Brain microvascular endothelial cell (primary cell): ENCODE measurements around the gene WWOX.

Experiments
- DNase-seq: peaks from one replicate; pipeline ENCODE4 v3.0.0-alpha.2; 2020
- H3K27ac ChIP-seq: fragments of 250-450 bp; sonication (Bioruptor Pico); 2 replicates; pipeline ENCODE4 v1.5.1; 2020; ENCODE audit warnings: mild to moderate bottlenecking, moderate library complexity
- H3K27me3 ChIP-seq: fragments of 250-450 bp; sonication (Bioruptor Pico); replicated peaks from 2 replicates; pipeline ENCODE4 v1.5.1; 2020; ENCODE audit warnings: mild to moderate bottlenecking
- H3K36me3 ChIP-seq: fragments of 250-450 bp; sonication (Bioruptor Pico); replicated peaks from 2 replicates; pipeline ENCODE4 v1.5.1; 2020; ENCODE audit warnings: mild to moderate bottlenecking
- H3K4me3 ChIP-seq: 2 replicates; pipeline ENCODE4 v1.5.1; 2011; ENCODE audit warnings: low read depth, mild to moderate bottlenecking, control low read depth, low read length, moderate library complexity
- in situ Hi-C: cut with HindIII; loops from 2 replicates; pipeline ENCODE4 v1.10.0; 2017; ENCODE audit warnings: low sequenced_read_pairs, low pct_ligation_motif_present
- TF ChIP-seq, protein P1 (sequence below): IDR thresholded peaks from 2 replicates; pipeline ENCODE4 v1.5.1; 2011; ENCODE audit warnings: low read depth, mild to moderate bottlenecking, moderate library complexity, low read length, control low read depth, inconsistent platforms; ENCODE audit errors: missing control alignments

Gene WWOX

GRCh38 chr16:78589331-78589730 is 489.9 kb downstream of the WWOX start:
- TF ChIP-seq, protein P1, sequence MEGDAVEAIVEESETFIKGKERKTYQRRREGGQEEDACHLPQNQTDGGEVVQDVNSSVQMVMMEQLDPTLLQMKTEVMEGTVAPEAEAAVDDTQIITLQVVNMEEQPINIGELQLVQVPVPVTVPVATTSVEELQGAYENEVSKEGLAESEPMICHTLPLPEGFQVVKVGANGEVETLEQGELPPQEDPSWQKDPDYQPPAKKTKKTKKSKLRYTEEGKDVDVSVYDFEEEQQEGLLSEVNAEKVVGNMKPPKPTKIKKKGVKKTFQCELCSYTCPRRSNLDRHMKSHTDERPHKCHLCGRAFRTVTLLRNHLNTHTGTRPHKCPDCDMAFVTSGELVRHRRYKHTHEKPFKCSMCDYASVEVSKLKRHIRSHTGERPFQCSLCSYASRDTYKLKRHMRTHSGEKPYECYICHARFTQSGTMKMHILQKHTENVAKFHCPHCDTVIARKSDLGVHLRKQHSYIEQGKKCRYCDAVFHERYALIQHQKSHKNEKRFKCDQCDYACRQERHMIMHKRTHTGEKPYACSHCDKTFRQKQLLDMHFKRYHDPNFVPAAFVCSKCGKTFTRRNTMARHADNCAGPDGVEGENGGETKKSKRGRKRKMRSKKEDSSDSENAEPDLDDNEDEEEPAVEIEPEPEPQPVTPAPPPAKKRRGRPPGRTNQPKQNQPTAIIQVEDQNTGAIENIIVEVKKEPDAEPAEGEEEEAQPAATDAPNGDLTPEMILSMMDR, result no peak
- Histone ChIP-seq H3K27me3 (no peaks in the 10 kb centered on the region), H3K36me3 (no peaks in the 10 kb centered on the region), H3K4me3 (no peak overlapping the region), H3K27ac (no peak overlapping the region)
- no peak for DNase-seq
- in situ Hi-C loops, result no loop called here

- Histone ChIP-seq H3K4me3 (no peak overlapping the region), H3K36me3 (no peaks in the 10 kb centered on the region), H3K27ac (no peak overlapping the region), H3K27me3 (no peaks in the 10 kb centered on the region)
- TF ChIP-seq, protein P1, result no peak
- no peak for DNase-seq
- in situ Hi-C loops, result no loop called here
Measured at GRCh38 chr16:78591682-78592103, 492.2 kb downstream of the WWOX start.

DNA sequence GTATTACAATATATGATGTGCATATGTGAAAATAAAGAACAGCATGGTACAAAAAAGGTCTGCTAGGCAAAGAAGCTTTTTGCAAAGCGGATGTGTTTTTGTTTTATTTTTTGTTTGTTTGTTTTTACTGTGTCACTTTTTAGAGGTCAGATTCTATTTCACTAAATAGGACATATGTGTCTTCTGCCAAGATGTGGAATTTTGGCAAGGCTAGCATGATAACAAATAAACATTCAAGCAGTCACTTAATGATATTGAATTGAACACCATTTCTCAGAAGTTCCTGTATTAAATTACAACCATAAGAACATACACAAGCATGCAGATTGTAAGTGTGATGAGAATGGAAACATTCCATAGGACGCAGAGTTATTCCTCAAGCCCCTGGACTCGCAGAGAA is 492.7 kb downstream of the WWOX start:
- Histone ChIP-seq H3K27ac (no peak overlapping the region), H3K27me3 (no peaks in the 10 kb centered on the region), H3K4me3 (no peak overlapping the region), H3K36me3 (no peaks in the 10 kb centered on the region)
- TF ChIP-seq, protein P1, result no peak
- in situ Hi-C loops, result no loop called here
- no peak for DNase-seq

DNA sequence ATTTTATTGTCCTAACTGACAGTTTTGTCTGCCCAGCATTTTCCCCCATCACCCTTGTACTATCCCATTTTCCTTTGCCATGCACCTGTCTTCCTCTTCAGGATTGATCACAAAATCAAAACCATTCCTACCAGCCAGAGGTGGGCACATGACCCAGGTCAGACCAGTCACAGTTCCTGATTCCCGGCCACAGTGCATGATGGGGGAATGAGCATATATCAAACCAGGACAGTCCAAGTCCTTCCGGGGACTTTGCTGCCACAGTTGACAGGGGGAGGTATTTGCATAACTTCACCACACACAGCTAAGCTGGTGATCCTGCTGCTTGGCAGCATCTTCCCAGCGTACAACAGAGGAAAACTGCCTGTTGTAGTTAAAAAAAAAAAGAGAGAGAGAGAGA is 493.9 kb downstream of the WWOX start:
- no peak for DNase-seq
- Histone ChIP-seq H3K27ac (no peak overlapping the region), H3K4me3 (no peak overlapping the region), H3K36me3 (no peaks in the 10 kb centered on the region), H3K27me3 (no peaks in the 10 kb centered on the region)
- in situ Hi-C loops, result no loop called here
- TF ChIP-seq, protein P1, result no peak

- DNase-seq, result no peak
- Histone ChIP-seq H3K4me3 (no peak overlapping the region), H3K27me3 (no peaks in the 10 kb centered on the region), H3K36me3 (no peaks in the 10 kb centered on the region), H3K27ac (no peak overlapping the region)
- in situ Hi-C loops, result no loop called here
- TF ChIP-seq, protein P1, result no peak
Measured at GRCh38 chr16:78594191-78594590, 494.7 kb downstream of the WWOX start.

GRCh38 chr16:78596348-78596995 is 497.0 kb downstream of the WWOX start:
- TF ChIP-seq, protein P1, result no peak
- DNase-seq, result no peak
- H3K27me3 ChIP-seq, result no peaks in the 10 kb centered on the region
- in situ Hi-C loops, result no loop called here
- H3K27ac ChIP-seq, result no peak overlapping the region
- H3K4me3 ChIP-seq, result no peak overlapping the region
- H3K36me3 ChIP-seq, result no peaks in the 10 kb centered on the region
